ENCODE data around the gene SGK2. TPM values are rescaled to one million over a fixed set of nuclear protein-coding genes. Genes with fewer than 3 reads are reported as not detected.

The SGK2 gene
- total RNA-seq, 1 experiment from 2014 or later: not detected

- H3K4ac ChIP-seq (ENCODE audit: low read depth, low read length): no peak overlapping the region
- H3T11ph ChIP-seq (ENCODE audit: low read length): no peak overlapping the region
- no peak overlapping the region for H3K4me2 ChIP-seq (ENCODE audit: insufficient read depth, insufficient read length, low read length)
- no peaks in the 10 kb centered on the region for H4K20me1 ChIP-seq (ENCODE audit: control insufficient read depth, insufficient read depth, insufficient read length)
- no peak overlapping the region for H4K8ac ChIP-seq (replicated peaks; ENCODE audit: insufficient read length, low read depth, low read length)
- no peak overlapping the region for H2BK20ac ChIP-seq (ENCODE audit: low read depth, low read length, poor library complexity, severe bottlenecking)
- no peak overlapping the region for H2BK5ac ChIP-seq (ENCODE audit: insufficient read length, low read length)
- H3K27ac ChIP-seq (ENCODE audit: insufficient read length, low read depth, low read length): no peak overlapping the region
- H2BK12ac ChIP-seq (ENCODE audit: insufficient read length, low read depth, low read length): no peak overlapping the region
- no peaks in the 10 kb centered on the region for H3K79me2 ChIP-seq (ENCODE audit: insufficient read depth, low read length)
- no peaks in the 10 kb centered on the region for H3K4me1 ChIP-seq (ENCODE audit: insufficient read depth, low read length)
- Mint-ChIP-seq H3K4me3 (no peak overlapping the region), H3K27ac (no peak overlapping the region), H3K36me3 (ENCODE audit: insufficient read depth in 1 of 3, low read depth in 3 of 3) (peaks cover 5 to 36% (median 29%) of the 10 kb centered on the region in 3 experiments; a peak in 6 of 7 replicates), H3K27me3 (ENCODE audit: low read depth) (no peaks in the 10 kb centered on the region), H3K9me3 (no peaks in the 10 kb centered on the region), H3K4me1 (no peaks in the 10 kb centered on the region)
- no peak overlapping the region for H3K9ac ChIP-seq (ENCODE audit: extremely low read depth, insufficient read length, low read length)
- TF ChIP-seq CTCF (conservative IDR thresholded peaks at IDR 0.05): no peak
- no peak for DNase-seq
- H3K56ac ChIP-seq (ENCODE audit: insufficient read length, low read depth, low read length): no peak overlapping the region
- no peaks in the 10 kb centered on the region for H3K9me3 ChIP-seq (ENCODE audit: control insufficient read depth, low read depth, low read length)
- no CpG with 5 or more reads among the region's 2 CpGs for WGBS (ENCODE audit: extremely low coverage, insufficient read length, low lambda C conversion rate)
- H3K18ac ChIP-seq (ENCODE audit: insufficient read length, low read depth, low read length): no peak overlapping the region
- no peak overlapping the region for H4K5ac ChIP-seq (ENCODE audit: insufficient read length, low read depth, low read length)
- no peak overlapping the region for H2AFZ ChIP-seq (ENCODE audit: low read length)
- no peaks in the 10 kb centered on the region for H3K23me2 ChIP-seq (ENCODE audit: insufficient read length, low read depth, low read length, poor library complexity, severe bottlenecking)
- H2AK5ac ChIP-seq (ENCODE audit: insufficient read length, low read length): no peak overlapping the region
- no peak overlapping the region for H2BK120ac ChIP-seq (ENCODE audit: low read depth, low read length, poor library complexity, severe bottlenecking)
- no peaks in the 10 kb centered on the region for H3K79me1 ChIP-seq (ENCODE audit: insufficient read depth, low read depth, low read length, poor library complexity, severe bottlenecking)
- no peak overlapping the region for H4K91ac ChIP-seq (ENCODE audit: insufficient read length, low read depth, low read length)
- H2BK15ac ChIP-seq (ENCODE audit: low read depth, low read length): no peak overlapping the region
- no peak overlapping the region for H3K14ac ChIP-seq (ENCODE audit: insufficient read depth, low read length)
- H3K23ac ChIP-seq (ENCODE audit: insufficient read length, low read depth, low read length): no peak overlapping the region
- H3K27me3 ChIP-seq (ENCODE audit: insufficient read depth, low read length): no peaks in the 10 kb centered on the region
Measured at GRCh38 chr20:43541214-43541613, 17.6 kb upstream of the SGK2 start.
